HCT116 (cell line): ENCODE data around the gene KIF2B.

ENCODE experiments used
- CEBPB ChIP-seq: IDR thresholded peaks from 2 replicates; pipeline ENCODE4 v1.6.1; 2012; ENCODE audit warnings: low read depth
- EZH2phosphoT487 ChIP-seq: fragments of 200-600 bp; IDR thresholded peaks from 2 replicates; pipeline ENCODE4 v1.6.1; 2018; ENCODE audit warnings: antibody characterized with exemption, borderline replicate concordance
- POLR2A ChIP-seq: IDR thresholded peaks from 2 replicates; pipeline ENCODE4 v1.7.0; 2011; ENCODE audit warnings: borderline replicate concordance; ENCODE audit not compliant: insufficient read depth, insufficient read length; ENCODE audit errors: extremely low read depth
- POLR2AphosphoS5 ChIP-seq: IDR thresholded peaks from 2 replicates; pipeline ENCODE4 v1.6.1; 2011; ENCODE audit warnings: mild to moderate bottlenecking, low read depth, low read length, moderate library complexity
- RAD21 ChIP-seq: IDR thresholded peaks from 2 replicates; pipeline ENCODE4 v1.6.1; 2012; ENCODE audit warnings: low read depth, mild to moderate bottlenecking
- SP1 ChIP-seq: IDR thresholded peaks from 2 replicates; pipeline ENCODE4 v1.6.1; 2012; ENCODE audit warnings: low read depth
- ZFX ChIP-seq: fragments of 450-650 bp; IDR thresholded peaks from 2 replicates; pipeline ENCODE4 v1.6.1; 2017
- TF ChIP-seq, protein P1 (sequence below), 3 experiments: fragments of 200-600 bp in 1 of 3; sonication (generic) in 1 of 3; IDR thresholded peaks in 2 of 3; conservative IDR thresholded peaks in 1 of 3; 2 replicates each; pipeline ENCODE4 v1.5.1; 2012 to 2017; ENCODE audit warnings: low read depth in 2 of 3, low read length in 2 of 3, antibody characterized with exemption in 1 of 3, borderline replicate concordance in 1 of 3, control low read depth in 1 of 3, mild to moderate bottlenecking in 1 of 3, mixed read lengths in 1 of 3, mixed run types in 1 of 3, moderate library complexity in 1 of 3; ENCODE audit not compliant: insufficient read depth in 1 of 3
- TF ChIP-seq, protein P2 (sequence below): IDR thresholded peaks from 2 replicates; pipeline ENCODE4 v1.6.1; 2011; ENCODE audit warnings: mild to moderate bottlenecking, low read length, moderate library complexity; ENCODE audit not compliant: insufficient replicate concordance; ENCODE audit errors: extremely low read depth
- TF ChIP-seq, protein P3 (sequence below): IDR thresholded peaks from 2 replicates; pipeline ENCODE4 v1.6.1; 2012

DNA sequence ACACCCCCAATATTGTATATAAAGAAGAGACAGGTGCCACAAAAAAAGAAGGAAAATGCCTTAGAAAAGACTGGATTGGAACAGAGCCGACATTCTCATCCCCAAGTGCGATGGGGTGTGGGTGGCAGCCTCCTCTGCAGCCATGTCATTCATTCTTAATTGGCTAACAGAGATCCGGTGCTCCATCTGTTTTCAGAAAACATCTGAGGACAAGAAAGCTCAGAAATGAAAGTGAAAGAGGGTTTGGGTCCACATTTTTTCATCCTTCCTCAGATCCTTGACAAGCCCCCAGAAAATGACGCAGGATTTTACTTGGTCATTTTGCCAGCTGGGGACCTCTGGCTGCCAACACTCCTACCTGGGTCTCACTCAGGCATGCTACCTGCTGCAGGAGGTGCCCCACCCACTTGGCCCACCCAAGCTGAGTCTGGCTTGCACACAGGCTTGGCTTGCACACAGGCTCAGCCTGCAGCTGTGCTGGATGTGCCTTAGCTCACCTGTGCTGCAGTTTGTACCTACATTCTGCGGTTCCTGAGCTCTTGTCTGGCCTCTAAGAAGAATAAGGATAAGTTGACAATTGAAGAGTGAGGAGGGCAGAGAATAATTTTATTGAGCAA, 21.9 kb downstream of the KIF2B start:
- TF ChIP-seq, protein P1, sequence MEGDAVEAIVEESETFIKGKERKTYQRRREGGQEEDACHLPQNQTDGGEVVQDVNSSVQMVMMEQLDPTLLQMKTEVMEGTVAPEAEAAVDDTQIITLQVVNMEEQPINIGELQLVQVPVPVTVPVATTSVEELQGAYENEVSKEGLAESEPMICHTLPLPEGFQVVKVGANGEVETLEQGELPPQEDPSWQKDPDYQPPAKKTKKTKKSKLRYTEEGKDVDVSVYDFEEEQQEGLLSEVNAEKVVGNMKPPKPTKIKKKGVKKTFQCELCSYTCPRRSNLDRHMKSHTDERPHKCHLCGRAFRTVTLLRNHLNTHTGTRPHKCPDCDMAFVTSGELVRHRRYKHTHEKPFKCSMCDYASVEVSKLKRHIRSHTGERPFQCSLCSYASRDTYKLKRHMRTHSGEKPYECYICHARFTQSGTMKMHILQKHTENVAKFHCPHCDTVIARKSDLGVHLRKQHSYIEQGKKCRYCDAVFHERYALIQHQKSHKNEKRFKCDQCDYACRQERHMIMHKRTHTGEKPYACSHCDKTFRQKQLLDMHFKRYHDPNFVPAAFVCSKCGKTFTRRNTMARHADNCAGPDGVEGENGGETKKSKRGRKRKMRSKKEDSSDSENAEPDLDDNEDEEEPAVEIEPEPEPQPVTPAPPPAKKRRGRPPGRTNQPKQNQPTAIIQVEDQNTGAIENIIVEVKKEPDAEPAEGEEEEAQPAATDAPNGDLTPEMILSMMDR (IDR thresholded peaks at IDR 0.05 in 2 of 3, conservative IDR thresholded peaks at IDR 0.05 in 1 of 3; ENCODE audit: borderline replicate concordance in 1 of 3, insufficient read depth in 1 of 3, low read depth in 2 of 3, low read length in 2 of 3), result no peak
- TF ChIP-seq POLR2AphosphoS5 (no peak), CEBPB (no peak), ZFX (no peak), EZH2phosphoT487 (no peak), POLR2A (no peak), SP1 (no peak), RAD21 (no peak)
- TF ChIP-seq, protein P2, sequence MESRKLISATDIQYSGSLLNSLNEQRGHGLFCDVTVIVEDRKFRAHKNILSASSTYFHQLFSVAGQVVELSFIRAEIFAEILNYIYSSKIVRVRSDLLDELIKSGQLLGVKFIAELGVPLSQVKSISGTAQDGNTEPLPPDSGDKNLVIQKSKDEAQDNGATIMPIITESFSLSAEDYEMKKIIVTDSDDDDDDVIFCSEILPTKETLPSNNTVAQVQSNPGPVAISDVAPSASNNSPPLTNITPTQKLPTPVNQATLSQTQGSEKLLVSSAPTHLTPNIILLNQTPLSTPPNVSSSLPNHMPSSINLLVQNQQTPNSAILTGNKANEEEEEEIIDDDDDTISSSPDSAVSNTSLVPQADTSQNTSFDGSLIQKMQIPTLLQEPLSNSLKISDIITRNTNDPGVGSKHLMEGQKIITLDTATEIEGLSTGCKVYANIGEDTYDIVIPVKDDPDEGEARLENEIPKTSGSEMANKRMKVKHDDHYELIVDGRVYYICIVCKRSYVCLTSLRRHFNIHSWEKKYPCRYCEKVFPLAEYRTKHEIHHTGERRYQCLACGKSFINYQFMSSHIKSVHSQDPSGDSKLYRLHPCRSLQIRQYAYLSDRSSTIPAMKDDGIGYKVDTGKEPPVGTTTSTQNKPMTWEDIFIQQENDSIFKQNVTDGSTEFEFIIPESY, result no peak
- TF ChIP-seq, protein P3, sequence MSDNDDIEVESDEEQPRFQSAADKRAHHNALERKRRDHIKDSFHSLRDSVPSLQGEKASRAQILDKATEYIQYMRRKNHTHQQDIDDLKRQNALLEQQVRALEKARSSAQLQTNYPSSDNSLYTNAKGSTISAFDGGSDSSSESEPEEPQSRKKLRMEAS, result no peak
